ENCODE data around the gene PNMA8B. TPM values are rescaled to one million over a fixed set of nuclear protein-coding genes. Genes with fewer than 3 reads are reported as not detected.

PNMA8B gene
- total RNA-seq, 4 donors from 2014 or later, result 0.13 to 1.1 (median 0.79) TPM

DNA sequence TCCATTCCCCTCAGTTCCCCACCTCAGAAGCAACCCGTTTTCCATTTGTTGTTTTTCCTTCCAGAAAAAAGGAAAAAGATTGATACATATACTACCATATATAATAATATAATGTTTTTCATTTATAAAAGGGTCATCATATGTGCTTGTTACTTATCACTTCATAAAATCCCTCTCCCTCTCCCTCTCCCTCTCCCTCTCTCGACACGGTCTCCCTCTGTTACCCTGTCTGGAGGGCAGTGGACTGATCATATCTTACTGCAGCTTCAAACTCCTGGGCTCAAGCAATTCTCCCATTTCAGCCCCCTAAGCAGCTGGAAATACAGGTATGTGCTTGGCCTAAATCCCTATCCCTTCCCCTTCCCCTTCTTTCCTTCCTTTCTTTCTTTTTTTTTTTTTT, 41.4 kb downstream of the PNMA8B start:
- TF ChIP-seq, protein P1, sequence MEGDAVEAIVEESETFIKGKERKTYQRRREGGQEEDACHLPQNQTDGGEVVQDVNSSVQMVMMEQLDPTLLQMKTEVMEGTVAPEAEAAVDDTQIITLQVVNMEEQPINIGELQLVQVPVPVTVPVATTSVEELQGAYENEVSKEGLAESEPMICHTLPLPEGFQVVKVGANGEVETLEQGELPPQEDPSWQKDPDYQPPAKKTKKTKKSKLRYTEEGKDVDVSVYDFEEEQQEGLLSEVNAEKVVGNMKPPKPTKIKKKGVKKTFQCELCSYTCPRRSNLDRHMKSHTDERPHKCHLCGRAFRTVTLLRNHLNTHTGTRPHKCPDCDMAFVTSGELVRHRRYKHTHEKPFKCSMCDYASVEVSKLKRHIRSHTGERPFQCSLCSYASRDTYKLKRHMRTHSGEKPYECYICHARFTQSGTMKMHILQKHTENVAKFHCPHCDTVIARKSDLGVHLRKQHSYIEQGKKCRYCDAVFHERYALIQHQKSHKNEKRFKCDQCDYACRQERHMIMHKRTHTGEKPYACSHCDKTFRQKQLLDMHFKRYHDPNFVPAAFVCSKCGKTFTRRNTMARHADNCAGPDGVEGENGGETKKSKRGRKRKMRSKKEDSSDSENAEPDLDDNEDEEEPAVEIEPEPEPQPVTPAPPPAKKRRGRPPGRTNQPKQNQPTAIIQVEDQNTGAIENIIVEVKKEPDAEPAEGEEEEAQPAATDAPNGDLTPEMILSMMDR (IDR thresholded peaks at IDR 0.05), result no peak
- no peak for TF ChIP-seq POLR2A (IDR thresholded peaks at IDR 0.05)
- H3K9me3 ChIP-seq, result no peaks in the 10 kb centered on the region
- H3K4me1 ChIP-seq, result peaks cover 0 to 44% (median 3%) of the 10 kb centered on the region in 3 donors
- no peaks in the 10 kb centered on the region for H3K36me3 ChIP-seq
- no peak overlapping the region for H3K4me3 ChIP-seq
- WGBS, 2 donors, result 30 to 40% methylated on average over 3 of the region's 3 CpGs
- no peak for DNase-seq
- intact Hi-C loops (cut with DNase I), result no loop called here
- H3K27ac ChIP-seq, result no peak overlapping the region
- peaks cover 0 to 62% (median 0%) of the 10 kb centered on the region in 4 donors for H3K27me3 ChIP-seq

DNA sequence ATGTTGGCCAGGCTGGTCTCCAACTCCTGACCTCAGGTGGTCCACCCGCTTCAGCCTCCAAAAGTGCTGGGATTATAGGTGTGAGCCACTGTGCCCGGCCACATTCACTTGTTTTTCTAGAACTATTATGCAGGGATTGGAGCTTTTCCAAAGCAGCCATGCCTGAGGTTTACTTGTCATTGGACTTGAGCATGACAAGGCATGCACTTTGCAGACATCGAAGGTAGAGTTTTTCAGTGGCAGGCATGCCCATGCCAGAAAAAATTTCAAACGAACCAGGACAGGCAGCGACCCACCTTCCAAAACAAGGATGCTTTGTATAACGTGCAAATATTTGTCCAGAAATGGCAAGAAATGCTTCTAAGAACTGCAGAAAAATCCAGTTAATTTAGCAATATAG, 42.0 kb downstream of the PNMA8B start:
- Histone ChIP-seq H3K9me3 (no peaks in the 10 kb centered on the region), H3K36me3 (no peaks in the 10 kb centered on the region), H3K4me3 (no peak overlapping the region), H3K27ac (no peak overlapping the region), H3K27me3 (peaks cover 0 to 58% (median 0%) of the 10 kb centered on the region in 4 donors), H3K4me1 (peaks cover 0 to 44% (median 3%) of the 10 kb centered on the region in 3 donors)
- DNase-seq, result no peak
- 29 to 43% methylated on average over 6 of the region's 6 CpGs for WGBS, 2 donors
- TF ChIP-seq POLR2A (IDR thresholded peaks at IDR 0.05), result no peak
- intact Hi-C loops (cut with DNase I), result no loop called here

DNA sequence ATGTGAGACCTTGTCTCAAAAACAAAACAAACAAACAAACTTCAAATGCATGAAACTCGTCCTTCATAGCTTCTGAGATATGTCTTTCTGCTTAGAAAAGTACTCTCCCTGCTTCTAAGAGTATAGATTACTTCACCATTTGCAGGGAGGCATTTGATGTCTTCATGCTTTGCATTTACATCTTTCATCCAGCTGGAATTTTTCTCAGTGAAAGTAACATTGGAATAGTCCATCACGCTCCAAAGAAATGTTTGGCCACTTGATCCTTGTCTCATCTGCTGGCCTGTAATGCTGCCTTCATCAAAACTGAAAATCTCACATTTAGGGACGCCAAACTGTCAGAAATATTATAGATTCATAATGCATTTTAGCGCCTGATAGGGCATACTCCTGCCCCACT, 43.5 kb downstream of the PNMA8B start:
- no peak for DNase-seq
- H3K27me3 ChIP-seq, result peaks cover 0 to 56% (median 0%) of the 10 kb centered on the region in 4 donors
- H3K36me3 ChIP-seq, result no peaks in the 10 kb centered on the region
- intact Hi-C loops (cut with DNase I), result no loop called here
- H3K27ac ChIP-seq, result no peak overlapping the region
- peaks cover 0 to 44% (median 3%) of the 10 kb centered on the region in 3 donors for H3K4me1 ChIP-seq
- no peaks in the 10 kb centered on the region for H3K9me3 ChIP-seq
- TF ChIP-seq, protein P1 (IDR thresholded peaks at IDR 0.05), result no peak
- no peak for TF ChIP-seq POLR2A (IDR thresholded peaks at IDR 0.05)
- 39 to 44% methylated on average over 4 of the region's 4 CpGs for whole genome bisulfite sequencing, 2 donors
- no peak overlapping the region for H3K4me3 ChIP-seq

DNA sequence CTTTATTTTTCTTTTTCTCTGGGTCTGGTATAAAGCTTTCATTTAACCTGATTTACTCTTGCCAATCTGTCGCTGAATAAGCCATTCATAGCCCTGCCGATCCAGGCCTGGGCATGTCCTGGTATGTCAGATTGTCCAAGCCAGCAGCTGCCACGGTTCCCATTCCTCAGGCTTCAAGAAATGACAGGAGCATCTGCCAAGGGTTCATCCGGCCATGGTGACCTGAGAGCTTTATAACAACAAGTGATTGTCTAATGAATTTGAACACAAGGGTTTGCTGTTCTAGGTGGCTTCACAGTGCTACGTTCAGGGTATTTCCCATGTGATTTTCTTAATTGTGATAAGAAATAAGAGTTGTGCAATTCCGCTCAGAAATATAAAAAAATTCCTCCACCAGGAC, 44.3 kb downstream of the PNMA8B start:
- H3K36me3 ChIP-seq, result no peaks in the 10 kb centered on the region
- no peak for DNase-seq
- H3K27ac ChIP-seq, result no peak overlapping the region
- H3K4me1 ChIP-seq, result peaks cover 0 to 40% (median 3%) of the 10 kb centered on the region in 3 donors
- WGBS, 2 donors, result 27 to 36% methylated on average over 6 of the region's 6 CpGs
- H3K9me3 ChIP-seq, result no peaks in the 10 kb centered on the region
- H3K4me3 ChIP-seq, result no peak overlapping the region
- no peak for TF ChIP-seq POLR2A (IDR thresholded peaks at IDR 0.05)
- TF ChIP-seq, protein P1 (IDR thresholded peaks at IDR 0.05), result no peak
- peaks cover 0 to 52% (median 0%) of the 10 kb centered on the region in 4 donors for H3K27me3 ChIP-seq
- intact Hi-C loops (cut with DNase I), result no loop called here

DNA sequence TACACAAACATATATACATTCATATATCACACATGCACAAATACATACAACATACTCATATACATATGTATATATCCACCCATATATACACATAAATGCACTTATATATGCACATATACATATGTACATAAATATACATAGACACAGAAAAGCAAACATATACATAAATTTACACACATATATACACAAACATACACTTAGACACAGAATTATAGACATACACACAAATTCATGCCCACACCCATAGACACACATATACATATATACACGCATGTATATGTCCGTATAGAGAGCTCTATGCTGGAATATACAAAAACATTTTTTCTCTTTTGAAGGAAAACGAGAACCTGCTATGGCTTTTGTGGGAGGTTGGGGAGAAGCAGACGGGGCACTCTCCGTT, 44.9 kb downstream of the PNMA8B start:
- no peak overlapping the region for H3K4me3 ChIP-seq
- H3K9me3 ChIP-seq, result no peaks in the 10 kb centered on the region
- DNase-seq, result no peak
- peaks cover 0 to 33% (median 3%) of the 10 kb centered on the region in 3 donors for H3K4me1 ChIP-seq
- H3K27me3 ChIP-seq, result peaks cover 0 to 50% (median 0%) of the 10 kb centered on the region in 4 donors
- H3K36me3 ChIP-seq, result no peaks in the 10 kb centered on the region
- TF ChIP-seq, protein P1 (IDR thresholded peaks at IDR 0.05), result no peak
- TF ChIP-seq POLR2A (IDR thresholded peaks at IDR 0.05), result no peak
- WGBS, 2 donors, result 35 to 55% methylated on average over 5 of the region's 5 CpGs
- intact Hi-C loops (cut with DNase I), result no loop called here
- no peak overlapping the region for H3K27ac ChIP-seq

DNA sequence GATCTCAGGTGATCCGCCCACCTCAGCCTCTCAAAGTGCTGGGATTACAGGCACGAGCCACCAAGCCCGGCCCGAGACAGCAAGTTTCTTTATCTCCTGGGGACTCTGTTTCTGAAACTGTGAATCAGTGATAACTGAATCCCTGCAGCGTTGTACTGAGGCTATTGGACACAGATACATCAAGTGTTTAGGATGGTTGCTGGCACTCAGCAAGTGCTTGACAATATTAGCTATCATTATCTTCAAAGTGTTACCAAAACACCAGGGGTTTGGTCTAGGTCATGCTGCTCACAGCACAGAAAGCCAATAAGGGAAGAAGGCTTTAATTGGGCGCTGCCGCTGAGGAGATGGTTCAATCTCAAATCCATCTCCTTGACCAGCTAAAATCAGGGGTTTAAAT, 46.4 kb downstream of the PNMA8B start:
- H3K27ac ChIP-seq, result no peak overlapping the region
- no peak for TF ChIP-seq POLR2A (IDR thresholded peaks at IDR 0.05)
- TF ChIP-seq, protein P1 (IDR thresholded peaks at IDR 0.05), result no peak
- no peak for DNase-seq

More for the DNA sequence above, 46.4 kb downstream of the PNMA8B start:
- WGBS, 2 donors, result 51 to 66% methylated on average over 7 of the region's 7 CpGs
- peaks cover 0 to 38% (median 0%) of the 10 kb centered on the region in 4 donors for H3K27me3 ChIP-seq
- no peak overlapping the region for H3K4me3 ChIP-seq
- H3K4me1 ChIP-seq, result peaks cover 0 to 28% (median 3%) of the 10 kb centered on the region in 3 donors
- no peaks in the 10 kb centered on the region for H3K36me3 ChIP-seq
- intact Hi-C loops (cut with DNase I), result no loop called here
- H3K9me3 ChIP-seq, result no peaks in the 10 kb centered on the region

Measured in esophagus squamous epithelium (tissue), 5 donors.